ENCODE measurements around the gene NEU4. TPM values are rescaled to one million over a fixed set of nuclear protein-coding genes. Genes with fewer than 3 reads are reported as not detected.

The NEU4 gene
- polyA plus RNA-seq, 3 donors, result 0.26 to 2.6 (median 0.99) TPM

DNA sequence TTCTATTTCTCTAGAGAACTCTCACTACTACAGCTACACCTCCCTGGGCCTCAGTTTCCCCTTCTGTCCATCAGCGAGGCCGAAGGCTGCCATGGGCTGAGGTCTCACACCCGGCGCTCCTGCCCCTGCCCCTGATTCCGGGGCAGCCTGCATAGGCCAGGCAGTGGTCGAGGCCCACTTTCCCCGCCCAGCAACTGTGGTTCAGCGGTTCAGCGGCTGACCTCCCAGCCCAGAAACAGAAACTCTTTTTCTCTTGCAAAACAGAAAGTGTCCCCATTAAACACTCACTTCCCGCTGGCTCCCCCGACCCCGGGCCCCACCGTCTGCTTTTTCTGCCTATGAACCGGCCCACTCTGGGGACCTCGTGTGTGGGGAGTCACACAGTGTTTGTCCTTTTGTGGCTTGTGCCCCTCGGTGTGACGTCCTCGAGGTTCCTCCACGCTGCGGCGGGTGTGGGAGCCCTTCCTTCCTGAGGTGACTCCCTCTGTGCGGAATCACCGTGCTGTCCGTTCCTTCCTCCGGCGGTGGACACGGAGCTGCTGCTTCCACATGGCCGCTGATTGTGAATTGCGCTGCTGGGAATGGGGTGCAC lies 33.7 kb downstream of the NEU4 start:
- H3K27me3 Mint-ChIP-seq (ENCODE audit: low read depth in 3 of 3), result peaks cover 7 to 29% (median 23%) of the 10 kb centered on the region in 3 donors
- Histone ChIP-seq H2AFZ (ENCODE audit: insufficient read depth, low read depth, low read length, poor library complexity, severe bottlenecking) (peak overlapping the region; percentile 85), H3K36me3 (replicated peaks in 1 of 2; ENCODE audit: control insufficient read depth in 1 of 2, insufficient read depth in 2 of 2, low read length in 2 of 2) (no peaks in the 10 kb centered on the region), H3K79me2 (ENCODE audit: insufficient read depth, low read length) (no peaks in the 10 kb centered on the region), H3K9me3 (replicated peaks in 1 of 2; ENCODE audit: control insufficient read depth in 1 of 2, insufficient read depth in 1 of 2, low read length in 2 of 2) (no peaks in the 10 kb centered on the region), H3K27me3 (ENCODE audit: control insufficient read depth in 2 of 2, insufficient read depth in 2 of 2, low read length in 2 of 2) (no peaks in the 10 kb centered on the region), H3K27ac (ENCODE audit: low read depth in 1 of 2, low read length in 2 of 2) (peak overlapping the region; percentile 0 to 69), H3K4me1 (ENCODE audit: control insufficient read depth in 1 of 2, insufficient read depth in 2 of 2, low read length in 2 of 2) (peaks cover 14 to 35% of the 10 kb centered on the region in 2 donors), H3K4me2 (replicated peaks; ENCODE audit: extremely low read depth, low read length, poor library complexity, severe bottlenecking) (peak overlapping the region; percentile 87), H3K4me3 (replicated peaks in 1 of 3; ENCODE audit: low read depth in 2 of 3, low read length in 3 of 3) (peak overlapping the region; percentile 34 to 78 (median 43)), H4K20me1 (ENCODE audit: insufficient read depth, low read length) (no peaks in the 10 kb centered on the region), H3K9ac (ENCODE audit: insufficient read depth, low read length, poor library complexity, severe bottlenecking) (peak overlapping the region; percentile 67)
- H3K36me3 Mint-ChIP-seq, result peaks cover 4 to 6% of the 10 kb centered on the region in 2 donors
- peak overlapping the region; percentile 89 to 95 for H3K4me3 Mint-ChIP-seq
- peaks cover 38% of the 10 kb centered on the region for H3K4me1 Mint-ChIP-seq
- intact Hi-C loops (cut with micrococcal nuclease), result no loop called here
- TF ChIP-seq, protein P1, sequence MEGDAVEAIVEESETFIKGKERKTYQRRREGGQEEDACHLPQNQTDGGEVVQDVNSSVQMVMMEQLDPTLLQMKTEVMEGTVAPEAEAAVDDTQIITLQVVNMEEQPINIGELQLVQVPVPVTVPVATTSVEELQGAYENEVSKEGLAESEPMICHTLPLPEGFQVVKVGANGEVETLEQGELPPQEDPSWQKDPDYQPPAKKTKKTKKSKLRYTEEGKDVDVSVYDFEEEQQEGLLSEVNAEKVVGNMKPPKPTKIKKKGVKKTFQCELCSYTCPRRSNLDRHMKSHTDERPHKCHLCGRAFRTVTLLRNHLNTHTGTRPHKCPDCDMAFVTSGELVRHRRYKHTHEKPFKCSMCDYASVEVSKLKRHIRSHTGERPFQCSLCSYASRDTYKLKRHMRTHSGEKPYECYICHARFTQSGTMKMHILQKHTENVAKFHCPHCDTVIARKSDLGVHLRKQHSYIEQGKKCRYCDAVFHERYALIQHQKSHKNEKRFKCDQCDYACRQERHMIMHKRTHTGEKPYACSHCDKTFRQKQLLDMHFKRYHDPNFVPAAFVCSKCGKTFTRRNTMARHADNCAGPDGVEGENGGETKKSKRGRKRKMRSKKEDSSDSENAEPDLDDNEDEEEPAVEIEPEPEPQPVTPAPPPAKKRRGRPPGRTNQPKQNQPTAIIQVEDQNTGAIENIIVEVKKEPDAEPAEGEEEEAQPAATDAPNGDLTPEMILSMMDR (IDR thresholded peaks at IDR 0.05), result no peak
- DNase-seq, result peak; percentile 71 to 76 (median 76)
- WGBS (ENCODE audit: insufficient coverage), result 2% methylated on average over 20 of the region's 29 CpGs
- peaks cover 0 to 3% (median 0%) of the 10 kb centered on the region in 7 donors for H3K9me3 Mint-ChIP-seq
- peak overlapping the region; percentile 86 to 95 (median 94) for H3K27ac Mint-ChIP-seq

DNA sequence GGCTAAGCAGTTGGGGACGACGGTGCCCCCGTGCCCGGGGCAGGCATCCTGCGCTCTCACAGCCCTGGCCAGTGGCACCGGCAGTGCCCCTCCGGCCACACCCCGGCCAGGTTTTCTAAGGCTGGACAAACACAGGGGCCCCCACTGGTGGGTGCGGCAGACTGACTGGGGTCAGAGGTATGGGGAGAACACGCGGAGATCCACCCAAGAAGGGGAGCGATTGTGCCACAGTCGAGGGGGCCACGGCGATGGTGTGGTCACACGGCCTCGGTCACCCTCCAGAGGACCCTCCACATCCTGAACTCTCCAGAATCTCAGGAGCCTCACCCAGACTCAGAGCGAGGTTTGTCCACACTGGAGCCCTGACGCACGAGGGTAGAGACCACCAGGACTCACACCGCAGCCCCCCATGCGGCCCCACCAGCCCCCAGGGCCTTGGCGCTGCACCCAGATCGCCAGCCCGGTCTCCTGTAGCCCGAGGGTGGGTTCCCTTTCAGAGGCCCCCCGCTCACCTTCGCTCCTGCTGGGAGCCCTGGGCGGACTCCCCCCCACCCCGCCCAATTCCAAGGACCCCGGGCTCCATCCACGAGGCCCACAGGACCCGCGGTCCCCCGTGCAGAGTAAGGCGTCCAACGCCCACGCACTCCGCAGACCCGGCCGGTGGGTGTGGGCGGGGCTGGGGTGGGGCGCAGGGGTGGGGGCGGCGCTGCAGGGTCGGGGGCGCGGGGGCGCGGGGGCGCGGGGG lies 34.5 kb downstream of the NEU4 start:
- no peaks in the 10 kb centered on the region for H3K27me3 ChIP-seq (ENCODE audit: control insufficient read depth in 2 of 2, insufficient read depth in 2 of 2, low read length in 2 of 2)
- 42% methylated on average over 27 of the region's 52 CpGs for WGBS (ENCODE audit: insufficient coverage)
- no peaks in the 10 kb centered on the region for H4K20me1 ChIP-seq (ENCODE audit: insufficient read depth, low read length)
- Mint-ChIP-seq H3K4me3 (peak overlapping the region; percentile 89 to 95), H3K9me3 (peaks cover 0 to 3% (median 0%) of the 10 kb centered on the region in 7 donors), H3K36me3 (peaks cover 4 to 6% of the 10 kb centered on the region in 2 donors), H3K4me1 (peaks cover 38% of the 10 kb centered on the region), H3K27ac (peak overlapping the region; percentile 86 to 95 (median 94)), H3K27me3 (ENCODE audit: low read depth in 3 of 3) (peaks cover 7 to 25% (median 23%) of the 10 kb centered on the region in 3 donors)
- H3K79me2 ChIP-seq (ENCODE audit: insufficient read depth, low read length), result no peaks in the 10 kb centered on the region
- peak overlapping the region; percentile 87 for H3K4me2 ChIP-seq (replicated peaks; ENCODE audit: extremely low read depth, low read length, poor library complexity, severe bottlenecking)
- TF ChIP-seq, protein P1 (IDR thresholded peaks at IDR 0.05), result no peak
- H3K4me3 ChIP-seq (replicated peaks in 1 of 3; ENCODE audit: low read depth in 2 of 3, low read length in 3 of 3), result peak overlapping the region; percentile 34 to 78 (median 43)
- peak overlapping the region in 1 of 2 donors; percentile 69 for H3K27ac ChIP-seq (ENCODE audit: low read depth in 1 of 2, low read length in 2 of 2)
- H2AFZ ChIP-seq (ENCODE audit: insufficient read depth, low read depth, low read length, poor library complexity, severe bottlenecking), result peak overlapping the region; percentile 85
- no peaks in the 10 kb centered on the region for H3K36me3 ChIP-seq (replicated peaks in 1 of 2; ENCODE audit: control insufficient read depth in 1 of 2, insufficient read depth in 2 of 2, low read length in 2 of 2)
- H3K4me1 ChIP-seq (ENCODE audit: control insufficient read depth in 1 of 2, insufficient read depth in 2 of 2, low read length in 2 of 2), result peaks cover 14 to 35% of the 10 kb centered on the region in 2 donors
- H3K9ac ChIP-seq (ENCODE audit: insufficient read depth, low read length, poor library complexity, severe bottlenecking), result peak overlapping the region; percentile 67
- no peaks in the 10 kb centered on the region for H3K9me3 ChIP-seq (replicated peaks in 1 of 2; ENCODE audit: control insufficient read depth in 1 of 2, insufficient read depth in 1 of 2, low read length in 2 of 2)
- DNase-seq, result no peak
- intact Hi-C loops (cut with micrococcal nuclease), result no loop called here

All from CD14-positive monocyte (primary cell).